Inflammatory macrophage treated with lipopolysaccharide for 1 hour (primary cell): ENCODE measurements around the gene C1orf116.

Experiments used
- DNase-seq, 2 donors: peaks; one replicate each; pipeline ENCODE4 v3.0.0-alpha.2; 2020 to 2022

C1orf116 gene

DNA sequence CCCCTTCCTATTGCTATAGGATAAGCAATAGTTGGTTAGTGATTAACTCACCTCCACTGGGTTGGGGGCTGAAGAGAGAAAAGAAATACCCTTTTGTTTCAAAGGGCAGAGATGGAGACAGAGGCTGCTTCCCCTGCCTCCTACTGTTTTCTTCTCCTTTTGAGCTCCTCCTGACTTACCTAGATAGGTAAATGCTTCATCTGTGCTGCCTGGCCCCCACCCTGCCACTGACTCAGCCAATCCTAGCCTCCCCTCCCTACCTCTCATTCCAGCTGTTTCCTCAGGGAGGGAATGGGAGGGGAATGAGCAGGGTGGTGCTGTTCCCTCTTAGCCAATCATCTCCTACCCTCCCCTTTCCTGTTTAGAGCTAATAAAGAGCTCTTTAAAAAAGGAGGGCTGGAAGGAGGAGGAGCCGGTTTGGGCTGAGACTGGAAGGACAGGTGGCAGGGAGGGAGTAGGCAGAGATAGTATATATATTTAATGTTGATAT, at the start of gene C1orf116:
Gene C1orf116, minus strand, starts transcription at position 229 of the 490 bp plus-strand sequence. CDS start 5,158 bp downstream, outside the sequence.
- no peak for DNase-seq

- no peak for DNase-seq
Measured at GRCh38 chr1:207081806-207082205, 49.2 kb upstream of the C1orf116 start.

- no peak for DNase-seq
Measured at GRCh38 chr1:207081088-207081487, 48.5 kb upstream of the C1orf116 start.

GRCh38 chr1:207079706-207080241, 47.2 kb upstream of the C1orf116 start:
- no peak for DNase-seq

DNA sequence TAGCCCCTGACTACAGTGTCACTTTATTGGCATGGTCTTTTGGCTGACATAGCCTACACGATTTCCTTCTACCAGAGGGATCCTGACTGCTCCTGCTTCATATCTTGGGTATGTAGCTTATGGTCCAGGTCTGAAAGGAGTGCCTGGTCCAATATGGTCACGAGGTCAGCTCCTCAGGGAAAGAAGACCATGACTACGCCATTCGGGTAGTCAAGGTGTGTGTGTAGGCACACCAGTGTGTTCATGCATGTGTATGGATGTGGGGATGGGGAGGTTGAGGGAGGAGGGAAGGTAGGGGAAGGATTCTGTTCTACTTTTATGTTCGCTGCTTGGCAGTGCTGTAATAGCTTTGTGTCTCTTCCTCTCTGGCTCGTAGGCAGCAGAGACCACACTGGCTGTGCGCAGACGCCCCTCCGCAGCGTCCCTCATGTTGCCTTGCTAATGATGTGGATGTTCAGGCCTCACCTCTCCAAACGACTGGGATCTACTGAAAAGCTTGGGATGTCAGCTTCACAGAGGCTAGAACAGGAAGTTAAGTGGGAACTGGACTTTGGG, 46.1 kb upstream of the C1orf116 start:
- no peak for DNase-seq

DNA sequence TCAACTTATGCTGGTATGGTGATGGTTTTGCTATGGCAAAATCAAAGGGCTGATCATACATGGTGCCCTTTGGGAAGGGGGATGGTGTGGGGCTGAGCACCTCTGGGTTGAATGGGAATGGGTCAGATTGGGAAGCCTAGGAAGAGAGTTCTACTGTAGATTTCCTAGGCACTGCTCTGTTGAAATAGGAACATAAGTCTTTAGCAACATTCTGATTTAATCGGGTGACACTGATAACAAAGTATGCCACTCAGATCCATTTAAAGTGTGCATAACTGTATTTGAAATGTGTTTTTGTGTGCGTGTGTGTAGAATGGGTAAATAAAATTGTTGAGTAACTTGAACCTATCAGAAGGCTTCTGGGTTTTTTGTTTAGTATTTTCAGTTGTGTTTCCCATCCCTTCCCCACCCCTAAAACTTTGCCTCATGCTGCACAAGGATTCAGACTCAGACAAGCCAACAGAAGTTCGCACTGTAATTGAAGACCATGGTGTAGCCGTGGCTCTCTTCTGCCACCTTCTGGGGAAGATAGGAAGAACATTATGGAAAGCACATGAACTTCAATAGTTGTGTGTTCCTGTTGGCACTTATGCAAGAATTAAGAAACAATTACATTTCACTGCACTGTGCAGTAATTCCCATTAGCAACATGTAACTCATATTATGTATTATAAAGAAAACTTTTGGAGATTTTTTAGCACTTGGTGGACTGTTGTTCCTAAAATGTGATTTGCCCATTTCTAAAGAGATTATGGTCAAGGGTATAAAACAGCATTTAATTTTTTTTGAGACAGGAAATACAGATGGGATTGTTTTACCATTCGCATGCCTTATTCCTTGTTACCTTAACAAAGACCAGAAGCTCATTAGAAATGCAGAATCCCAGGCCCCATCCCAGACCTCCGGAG, 45.2 kb upstream of the C1orf116 start:
- peak; percentile 70 to 95 for DNase-seq

GRCh38 chr1:207077012-207077411, 44.5 kb upstream of the C1orf116 start:
- DNase-seq: no peak

DNA sequence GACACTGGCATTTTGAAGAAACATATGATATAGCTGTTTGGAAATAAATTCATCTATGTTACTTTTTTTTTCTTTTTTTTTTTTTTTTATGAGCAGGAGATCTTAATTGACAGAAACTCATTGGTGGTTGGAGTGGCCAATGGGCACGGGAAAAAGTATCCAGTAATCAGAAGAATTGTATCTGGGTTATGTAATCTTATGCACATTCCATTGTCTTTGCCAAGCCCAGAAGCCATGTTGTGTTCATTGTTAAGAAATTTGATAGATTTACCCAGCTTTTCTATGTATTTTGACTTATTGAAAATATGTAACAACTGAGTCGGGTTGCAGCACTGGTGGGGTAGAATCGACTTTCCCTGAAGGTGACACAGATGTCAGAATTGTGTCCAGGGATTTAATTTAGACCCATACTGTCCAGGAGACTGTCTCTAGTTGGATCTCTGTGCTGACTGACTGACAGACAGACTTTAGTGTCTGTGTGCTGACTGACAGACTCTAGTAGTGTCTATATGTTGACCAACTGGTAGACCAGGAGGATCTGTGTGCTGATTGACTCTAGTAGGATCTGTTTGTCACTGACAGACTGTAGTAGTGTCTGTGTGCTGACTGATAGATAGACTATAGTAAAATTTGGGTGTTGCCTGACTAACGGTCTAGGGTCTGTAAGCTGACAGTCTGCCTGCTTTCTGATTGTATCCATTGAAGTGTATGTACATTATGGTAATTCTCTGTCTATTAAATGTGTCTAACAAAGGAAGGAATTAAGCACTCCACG, 43.8 kb upstream of the C1orf116 start:
- no peak for DNase-seq

DNA sequence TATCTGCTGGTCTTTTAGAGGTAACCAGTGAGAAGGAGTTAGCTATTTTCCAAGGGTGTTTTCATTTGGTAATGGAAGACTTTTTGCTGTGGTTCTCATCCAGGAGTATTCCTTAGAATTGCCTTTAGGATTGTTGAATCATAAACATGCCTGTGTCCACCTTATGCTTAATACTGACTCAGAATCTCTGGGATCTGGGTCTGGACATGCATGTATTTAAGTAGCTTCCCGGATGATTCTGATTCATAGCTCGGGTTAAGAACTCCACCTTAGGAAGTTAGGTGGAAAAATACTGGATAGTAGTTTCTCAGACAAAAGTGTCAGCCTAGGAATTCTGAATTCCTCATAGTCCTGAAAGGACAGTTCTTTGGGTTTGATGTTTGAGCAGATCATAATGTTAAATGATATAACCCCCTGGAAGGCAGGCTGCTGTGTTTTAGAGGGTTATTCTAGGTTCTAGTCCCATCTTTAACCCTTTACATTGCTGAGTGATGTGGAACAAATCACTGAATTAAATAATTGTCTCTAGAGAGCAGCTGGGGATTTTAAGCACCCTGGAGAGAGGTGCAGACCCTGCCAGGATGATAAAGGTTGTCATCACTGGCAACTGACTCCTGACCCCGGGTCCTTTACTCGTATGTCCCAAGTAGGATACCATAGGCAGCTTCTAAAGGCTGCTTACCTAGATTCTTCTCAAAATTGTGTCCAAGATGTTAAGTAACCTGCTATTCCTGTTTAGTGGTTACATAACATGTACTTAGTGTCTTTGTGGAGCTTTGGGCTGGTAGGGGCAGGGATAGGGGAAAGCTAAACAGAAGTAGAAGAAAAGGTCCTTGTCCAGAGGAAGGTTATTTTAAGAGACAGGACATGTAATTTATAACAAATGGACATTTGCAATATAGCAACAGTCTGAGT, 41.6 kb upstream of the C1orf116 start:
- no peak for DNase-seq

GRCh38 chr1:207072233-207072632, 39.7 kb upstream of the C1orf116 start:
- no peak for DNase-seq

DNA sequence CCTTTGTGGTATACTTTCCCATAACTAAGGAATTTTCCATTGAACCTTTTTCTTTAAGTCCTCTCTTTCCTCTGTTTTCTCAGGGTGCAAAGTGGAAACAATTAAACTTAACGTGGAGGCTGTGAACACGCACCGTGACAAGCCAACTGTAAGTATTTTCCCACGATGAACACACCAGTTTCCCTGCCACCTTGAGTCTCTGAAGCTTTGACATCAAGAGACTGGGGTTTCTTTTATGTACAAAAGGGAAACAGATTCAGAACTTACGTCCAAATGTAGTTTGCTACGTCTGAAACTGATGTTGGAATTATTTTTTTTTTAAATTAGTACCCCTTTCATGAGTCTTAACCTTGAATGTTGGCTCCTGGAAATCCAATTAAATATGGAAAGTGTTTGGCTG, 38.9 kb upstream of the C1orf116 start:
- no peak for DNase-seq

GRCh38 chr1:207070811-207071210, 38.3 kb upstream of the C1orf116 start:
- DNase-seq: no peak

GRCh38 chr1:207069858-207070506, 37.4 kb upstream of the C1orf116 start:
- DNase-seq: no peak

DNA sequence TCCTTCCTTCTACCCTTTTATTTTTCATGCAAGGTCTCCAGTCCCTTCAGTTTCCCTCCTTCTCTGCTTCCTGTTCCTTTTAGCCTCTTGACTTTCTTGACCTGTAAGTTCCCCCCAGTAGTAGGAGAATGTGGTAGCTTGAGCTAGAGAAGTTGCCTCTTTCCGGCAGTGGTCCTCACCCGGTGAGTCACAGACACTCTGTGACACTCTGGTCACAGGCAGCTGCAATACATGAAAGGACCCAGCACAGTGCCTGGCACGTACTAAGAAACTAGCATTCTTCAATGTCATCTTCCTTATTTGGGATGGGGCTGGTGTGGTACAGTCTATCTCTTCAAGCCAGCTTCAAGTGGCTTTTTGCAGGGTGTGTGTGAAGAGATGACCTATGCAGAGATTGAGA, 36.5 kb upstream of the C1orf116 start:
- DNase-seq: peak in 1 of 2 donors; percentile 6

- DNase-seq: no peak
Measured at GRCh38 chr1:207067665-207068064, 35.1 kb upstream of the C1orf116 start.

DNA sequence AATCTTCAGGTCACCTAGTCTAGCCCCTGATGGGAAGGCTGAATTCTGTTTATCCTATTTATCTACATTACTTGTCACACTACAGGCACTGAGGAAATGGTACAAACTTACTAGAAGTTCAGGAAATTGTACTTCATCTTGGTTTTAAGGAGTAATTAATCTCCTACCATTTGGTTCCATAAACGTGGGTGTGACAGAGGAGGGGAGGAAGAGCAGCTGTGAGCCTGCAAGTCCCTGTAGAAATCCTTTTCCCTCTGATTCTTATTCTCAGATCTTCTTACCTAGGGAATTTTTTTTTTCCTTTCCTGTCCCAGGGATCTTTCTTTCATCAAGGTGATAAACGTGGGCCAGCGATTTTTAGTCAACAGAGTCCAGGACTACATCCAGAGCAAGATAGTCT, 34.6 kb upstream of the C1orf116 start:
- no peak for DNase-seq

- DNase-seq: no peak
Measured at GRCh38 chr1:207064561-207064960, 32.0 kb upstream of the C1orf116 start.

- no peak for DNase-seq
Measured at GRCh38 chr1:207063014-207063413, 30.5 kb upstream of the C1orf116 start.

- no peak for DNase-seq
Measured at GRCh38 chr1:207062058-207062457, 29.5 kb upstream of the C1orf116 start.

DNA sequence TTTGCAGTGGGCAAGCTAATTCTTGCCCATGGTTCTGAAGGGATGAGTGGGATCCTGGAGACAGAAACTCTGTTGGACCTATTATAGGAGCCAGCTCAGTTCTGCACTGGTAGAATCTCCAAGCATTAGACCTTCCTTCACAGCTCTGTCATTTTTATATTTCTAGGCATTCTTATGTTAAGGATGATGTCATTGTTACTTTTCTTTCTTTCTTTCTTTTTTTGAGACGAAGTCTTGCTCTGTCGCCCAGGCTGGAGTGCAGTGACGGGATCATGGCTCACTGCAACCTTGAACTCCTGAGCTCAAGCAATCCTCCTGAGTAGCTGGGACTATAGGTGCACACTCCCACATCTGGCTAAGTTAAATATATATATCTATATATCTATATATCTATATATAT, 28.0 kb upstream of the C1orf116 start:
- DNase-seq: no peak

- DNase-seq: no peak
Measured at GRCh38 chr1:207059881-207060280, 27.3 kb upstream of the C1orf116 start.
